HepG2 (cell line): ENCODE data around the gene FKBP1B. TPM values are rescaled to one million over a fixed set of nuclear protein-coding genes. Genes with fewer than 3 reads are reported as not detected.

ENCODE experiments used
- ATAC-seq: fragments of 200-7000 bp; cut with Tn5 transposase; 3 replicates; pipeline ENCODE4 v1.9.1; 2020; ENCODE audit warnings: mild to moderate bottlenecking, moderate library complexity
- BruUV-seq: library from RNA; stranded (reverse); fragments of 400-500 nt; replicated peaks from 2 replicates; lab custom pipeline; 2021; lab: Mats Ljungman, UMichigan
- CTCF ChIA-PET: fragments of 300-600 bp; formaldehyde crosslinking; extraction: SDS; loops from one replicate; lab custom pipeline; 2021; ENCODE audit warnings: low total read pairs, inconsistent platforms, low intra/inter-chr PET ratio; lab: Yijun Ruan, JAX
- POLR2A ChIA-PET: fragments of 350-600 bp; sonication (Branson Sonifier 250); formaldehyde crosslinking; loops from one replicate; lab custom pipeline; 2020; ENCODE audit warnings: antibody characterized with exemption, inconsistent platforms; lab: Yijun Ruan, JAX
- DNase-seq: peaks from one replicate; pipeline ENCODE4 v3.0.0-alpha.2; 2015; ENCODE audit warnings: low spot score
- FAIRE-seq: peaks from 3 replicates; lab custom pipeline; 2011; peaks lifted over from hg19 to GRCh38; lab: Jason Lieb, UNC
- H2AFZ ChIP-seq: one replicate; pipeline ENCODE4 v1.6.1; 2011; ENCODE audit warnings: low read length, inconsistent platforms
- H3K27ac ChIP-seq: fragments of 300-600 bp; 3 replicates; pipeline ENCODE4 v1.8.0; 2011; ENCODE audit warnings: mixed run types, mild to moderate bottlenecking, mixed read lengths, low read length, inconsistent platforms; ENCODE audit not compliant: insufficient read depth; ENCODE audit errors: extremely low read length
- H3K27me3 ChIP-seq, 2 experiments: fragments of 200-600 bp in 1 of 2; 2 replicates in 1 of 2; 3 replicates in 1 of 2; pipeline versions ENCODE4 v1.6.0 to v1.8.0; 2011; ENCODE audit warnings: low read length in 2 of 2, mild to moderate bottlenecking in 2 of 2, moderate library complexity in 2 of 2, inconsistent platforms in 1 of 2; ENCODE audit not compliant: insufficient read depth in 2 of 2, control insufficient read depth in 1 of 2
- H3K36me3 ChIP-seq, 2 experiments: fragments of 200-600 bp in 1 of 2; replicated peaks in 1 of 2; 2 replicates in 1 of 2; 3 replicates in 1 of 2; pipeline versions ENCODE4 v1.5.1 to v1.8.0; 2011; ENCODE audit warnings: low read length in 2 of 2, inconsistent platforms in 1 of 2; ENCODE audit not compliant: insufficient read depth in 2 of 2, control insufficient read depth in 1 of 2
- H3K4me1 ChIP-seq: 2 replicates; pipeline ENCODE4 v1.5.1; 2012; ENCODE audit warnings: low read length, inconsistent platforms; ENCODE audit not compliant: insufficient read depth
- H3K4me2 ChIP-seq: 2 replicates; pipeline ENCODE4 v1.6.0; 2011; ENCODE audit warnings: low read depth, low read length, inconsistent platforms
- H3K4me3 ChIP-seq, 3 experiments: fragments of 200-600 bp in 1 of 3; sonication (generic), shearing (Covaris generic) in 1 of 3; replicated peaks in 1 of 3; 2 replicates each; pipeline ENCODE4 v1.5.1; 2011 to 2016; ENCODE audit warnings: low read length in 3 of 3, inconsistent platforms in 2 of 3, low read depth in 2 of 3, mild to moderate bottlenecking in 2 of 3, control low read depth in 1 of 3, mixed read lengths in 1 of 3; ENCODE audit not compliant: insufficient read depth in 1 of 3
- H3K79me2 ChIP-seq: one replicate; pipeline ENCODE4 v1.6.1; 2011; ENCODE audit warnings: low read length, inconsistent platforms; ENCODE audit not compliant: insufficient read depth
- H3K9ac ChIP-seq: 2 replicates; pipeline ENCODE4 v1.6.0; 2011; ENCODE audit warnings: mild to moderate bottlenecking, low read depth, low read length, inconsistent platforms; ENCODE audit not compliant: insufficient read depth
- H3K9me3 ChIP-seq: 2 replicates; pipeline ENCODE4 v1.5.1; 2012; ENCODE audit warnings: mild to moderate bottlenecking, low read length
- H4K20me1 ChIP-seq: 2 replicates; pipeline ENCODE4 v1.6.0; 2011; ENCODE audit warnings: inconsistent platforms, mild to moderate bottlenecking, low read length, moderate library complexity; ENCODE audit not compliant: insufficient read depth
- ATF7 ChIP-seq, 2 experiments: fragments of 450-650 bp in 1 of 2; sonication (generic) in 1 of 2; formaldehyde crosslinking in 1 of 2; IDR thresholded peaks; 2 replicates each; pipeline versions ENCODE4 v1.4.0 to v1.6.1; 2016 to 2020; ENCODE audit warnings: antibody characterized with exemption in 1 of 2, mild to moderate bottlenecking in 1 of 2, missing genetic modification reagents in 1 of 2
- JUNB ChIP-seq: sonication (generic); formaldehyde crosslinking; IDR thresholded peaks from 2 replicates; pipeline ENCODE4 v1.8.0; 2022; ENCODE audit warnings: missing genetic modification reagents, mild to moderate bottlenecking, borderline replicate concordance
- PCBP1 ChIP-seq: fragments of 200-400 bp; formaldehyde crosslinking; IDR thresholded peaks from 2 replicates; pipeline ENCODE4 v1.6.1; 2017; ENCODE audit warnings: mild to moderate bottlenecking, low read depth, low read length, borderline replicate concordance
- RFXANK ChIP-seq: IDR thresholded peaks from 2 replicates; pipeline ENCODE4 v1.6.1; 2016
- ZC3H13 ChIP-seq: sonication (generic); formaldehyde crosslinking; IDR thresholded peaks from 2 replicates; pipeline ENCODE4 v1.8.1; 2023; ENCODE audit warnings: mild to moderate bottlenecking, missing genetic modification reagents, moderate library complexity
- ZNF235 ChIP-seq: sonication (generic); formaldehyde crosslinking; IDR thresholded peaks from 2 replicates; pipeline ENCODE4 v1.8.1; 2023; ENCODE audit warnings: mild to moderate bottlenecking, missing genetic modification reagents, borderline replicate concordance
- ZNF253 ChIP-seq: sonication (generic); formaldehyde crosslinking; IDR thresholded peaks from 2 replicates; pipeline ENCODE4 v1.8.0; 2022; ENCODE audit warnings: mild to moderate bottlenecking, missing genetic modification reagents, borderline replicate concordance
- ZNF282 ChIP-seq: fragments of 450-650 bp; IDR thresholded peaks from 2 replicates; pipeline ENCODE4 v1.6.1; 2018; ENCODE audit not compliant: partially characterized antibody
- WGBS: methylation state at CpG from one replicate; pipeline ENCODE4 v1.1.6; 2017; ENCODE audit warnings: low lambda C conversion rate; 5-methylcytosine and 5-hydroxymethylcytosine counted together
- in situ Hi-C: cut with HindIII; loops from 2 replicates; pipeline ENCODE4 v1.10.0; 2017; ENCODE audit warnings: low pct_unique_long_range_greater_than_20kb; ENCODE audit not compliant: extremely low pct_ligation_motif_present
- intact Hi-C: fragments of 100-400 bp; cut with micrococcal nuclease; formaldehyde crosslinking; loops from one replicate; pipeline ENCODE4 v1.10.0; 2022; ENCODE audit not compliant: unreplicated experiment
- polyA plus RNA-seq, 8 experiments: library from polyadenylated mRNA; depleted of rRNA in 3 of 8; stranded (reverse) in 7 of 8; unstranded in 1 of 8; fragments of >200 nt; fragmentation: Illumina TruSeq in 4 of 8; extraction: Trizol in 4 of 8; gene quantifications; 2 replicates each; pipeline versions ENCODE4 v1.2.1 to v1.2.3, GENCODE V29; 2011 to 2016; ENCODE audit warnings: low read depth in 4 of 8, missing spikeins in 1 of 8, mixed read lengths in 1 of 8; ENCODE audit not compliant: insufficient read depth in 1 of 8
- total RNA-seq, 5 experiments: library from RNA; depleted of rRNA; stranded (reverse); fragments of >200 nt; fragmentation: Illumina TruSeq; extraction: Trizol; gene quantifications; 2 replicates each; pipeline ENCODE4 v1.2.3, GENCODE V29; 2016; ENCODE audit warnings: low read depth in 1 of 5
- TF ChIP-seq, protein P1 (sequence below): sonication (generic); formaldehyde crosslinking; IDR thresholded peaks from 2 replicates; pipeline ENCODE4 v1.5.1; 2020; ENCODE audit warnings: mild to moderate bottlenecking, missing genetic modification reagents, moderate library complexity
- TF ChIP-seq, protein P2 (sequence below): sonication (generic); formaldehyde crosslinking; IDR thresholded peaks from 2 replicates; pipeline ENCODE4 v1.5.1; 2020; ENCODE audit warnings: missing genetic modification reagents, mild to moderate bottlenecking, borderline replicate concordance

FKBP1B gene
- total and polyA plus RNA-seq, 2 of the 13 experiments (the other 11 are each of a cell fraction or from before 2014, with no cell fraction given), result 35.2 to 96.3 TPM

DNA sequence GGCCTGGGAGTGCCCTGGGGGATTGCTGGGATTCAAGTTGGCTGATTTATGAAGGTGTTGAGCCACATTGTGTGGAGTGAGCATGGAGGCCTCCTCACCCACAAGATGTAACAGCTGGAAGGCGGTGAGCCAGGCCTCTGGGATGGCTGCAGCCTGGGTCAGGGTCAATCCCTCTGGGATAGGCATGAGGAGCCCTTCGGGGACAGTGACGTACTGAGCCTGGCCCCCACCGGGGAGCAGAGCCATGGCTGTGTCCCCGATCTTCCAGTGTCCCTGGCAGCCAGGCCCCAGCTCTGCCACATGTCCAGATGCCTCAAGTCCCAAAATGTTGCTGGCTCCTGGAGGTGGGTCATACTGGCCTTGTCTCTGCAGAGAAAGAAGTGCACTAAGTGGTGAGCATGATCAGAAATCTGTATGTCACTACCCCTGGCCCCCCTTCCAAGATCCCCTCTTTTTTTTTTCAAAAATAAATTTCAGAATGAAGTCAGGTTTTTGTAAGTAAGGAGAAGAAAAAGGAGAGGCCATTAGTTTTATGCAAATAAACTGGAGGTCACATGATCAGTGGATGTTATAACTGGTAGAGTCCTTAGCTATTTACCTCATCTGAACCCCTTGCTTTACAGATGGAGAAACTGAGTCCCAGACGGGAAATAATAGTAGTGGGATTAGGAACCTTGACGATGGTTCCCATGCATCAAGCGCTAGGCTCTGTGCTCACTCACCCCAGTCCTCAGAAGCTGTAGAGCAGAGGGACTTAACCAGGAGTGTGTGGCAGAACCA lies 33.4 kb downstream of the FKBP1B start (continued):
- TF ChIP-seq, protein P1, sequence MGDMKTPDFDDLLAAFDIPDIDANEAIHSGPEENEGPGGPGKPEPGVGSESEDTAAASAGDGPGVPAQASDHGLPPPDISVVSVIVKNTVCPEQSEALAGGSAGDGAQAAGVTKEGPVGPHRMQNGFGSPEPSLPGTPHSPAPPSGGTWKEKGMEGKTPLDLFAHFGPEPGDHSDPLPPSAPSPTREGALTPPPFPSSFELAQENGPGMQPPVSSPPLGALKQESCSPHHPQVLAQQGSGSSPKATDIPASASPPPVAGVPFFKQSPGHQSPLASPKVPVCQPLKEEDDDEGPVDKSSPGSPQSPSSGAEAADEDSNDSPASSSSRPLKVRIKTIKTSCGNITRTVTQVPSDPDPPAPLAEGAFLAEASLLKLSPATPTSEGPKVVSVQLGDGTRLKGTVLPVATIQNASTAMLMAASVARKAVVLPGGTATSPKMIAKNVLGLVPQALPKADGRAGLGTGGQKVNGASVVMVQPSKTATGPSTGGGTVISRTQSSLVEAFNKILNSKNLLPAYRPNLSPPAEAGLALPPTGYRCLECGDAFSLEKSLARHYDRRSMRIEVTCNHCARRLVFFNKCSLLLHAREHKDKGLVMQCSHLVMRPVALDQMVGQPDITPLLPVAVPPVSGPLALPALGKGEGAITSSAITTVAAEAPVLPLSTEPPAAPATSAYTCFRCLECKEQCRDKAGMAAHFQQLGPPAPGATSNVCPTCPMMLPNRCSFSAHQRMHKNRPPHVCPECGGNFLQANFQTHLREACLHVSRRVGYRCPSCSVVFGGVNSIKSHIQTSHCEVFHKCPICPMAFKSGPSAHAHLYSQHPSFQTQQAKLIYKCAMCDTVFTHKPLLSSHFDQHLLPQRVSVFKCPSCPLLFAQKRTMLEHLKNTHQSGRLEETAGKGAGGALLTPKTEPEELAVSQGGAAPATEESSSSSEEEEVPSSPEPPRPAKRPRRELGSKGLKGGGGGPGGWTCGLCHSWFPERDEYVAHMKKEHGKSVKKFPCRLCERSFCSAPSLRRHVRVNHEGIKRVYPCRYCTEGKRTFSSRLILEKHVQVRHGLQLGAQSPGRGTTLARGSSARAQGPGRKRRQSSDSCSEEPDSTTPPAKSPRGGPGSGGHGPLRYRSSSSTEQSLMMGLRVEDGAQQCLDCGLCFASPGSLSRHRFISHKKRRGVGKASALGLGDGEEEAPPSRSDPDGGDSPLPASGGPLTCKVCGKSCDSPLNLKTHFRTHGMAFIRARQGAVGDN (CRISPR knock-in tag), result peak; percentile 32
- TF ChIP-seq, all 625 proteins: peak for 5

DNA sequence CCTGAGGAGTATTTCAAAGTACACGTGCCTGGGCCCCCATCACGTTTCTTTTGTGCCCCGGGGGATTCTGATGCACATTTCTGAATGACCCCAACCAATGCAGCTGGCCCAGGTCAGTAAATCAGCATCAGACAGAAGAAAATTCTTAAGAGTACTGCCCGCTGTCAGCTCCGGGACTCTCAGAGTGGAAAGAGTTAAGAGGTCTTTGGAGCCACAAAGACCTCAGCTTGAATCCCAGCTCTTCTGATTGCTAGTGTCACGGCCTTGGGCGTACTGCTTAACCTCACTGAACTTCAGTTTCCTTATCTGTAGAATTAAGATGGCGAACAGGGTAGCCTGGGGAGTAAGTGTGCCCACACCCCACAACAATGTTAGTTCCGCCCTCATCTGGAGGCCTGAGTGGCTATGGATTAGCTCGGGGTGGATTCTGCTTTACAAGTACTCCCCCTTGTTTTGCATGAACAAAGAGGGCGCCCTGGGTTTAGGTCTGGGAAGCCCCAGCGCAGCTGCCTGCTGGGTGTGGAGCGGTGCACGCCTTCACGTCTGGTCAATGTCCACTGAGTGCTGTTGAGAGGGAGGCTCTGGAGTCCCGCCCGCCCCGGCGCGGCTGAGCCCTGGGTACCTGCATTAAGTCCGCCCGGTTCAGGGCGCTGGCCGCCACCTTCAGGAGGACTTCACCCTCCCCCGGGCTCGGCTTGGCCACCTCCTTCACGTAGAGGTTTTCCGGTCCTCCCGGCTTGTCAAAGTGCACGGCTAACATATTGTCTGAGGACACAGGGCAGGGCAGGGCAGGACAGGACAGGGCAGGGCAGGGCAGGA lies 34.2 kb downstream of the FKBP1B start:
- H3K79me2 ChIP-seq, result no peaks in the 10 kb centered on the region
- peaks cover 22% of the 10 kb centered on the region for H3K4me1 ChIP-seq
- peak overlapping the region; percentile 89 for H3K27ac ChIP-seq
- peak overlapping the region; percentile 67 to 84 (median 74) for H3K4me3 ChIP-seq
- H3K9me3 ChIP-seq, result no peaks in the 10 kb centered on the region
- ChIA-PET CTCF (interaction anchor here (0.6 to 3.5 kb wide), 6 partner anchors 40 to 157 kb away, joined by 4 to 71 read pairs (median 8); partner anchors contain the start of gene ATAD2B), POLR2A (interaction anchor here (0.6 to 3.4 kb wide), 43 partner anchors 7 to 630 kb away, joined by 3 to 99 read pairs (median 5); partner anchors contain the start of genes ATAD2B, FAM228B, ITSN2 and PFN4)
- ATAC-seq (peak; percentile 92), DNase-seq (peak; percentile 98), FAIRE-seq (peak; percentile 97)
- H3K4me2 ChIP-seq, result peak overlapping the region; percentile 91
- H3K36me3 ChIP-seq, result peaks cover 5 to 9% of the 10 kb centered on the region in 2 experiments; a peak in 3 of 5 replicates
- in situ Hi-C loops, result loop anchor here (10.0 kb wide), 1 partner anchor 81 kb away; no protein-coding TSS in a partner anchor
- WGBS, result under 1% methylated on average over 21 of the region's 30 CpGs
- peak overlapping the region; percentile 79 for H3K9ac ChIP-seq
- no peaks in the 10 kb centered on the region; a peak in 1 of 5 replicates for H3K27me3 ChIP-seq
- peak overlapping the region; percentile 69 for H2AFZ ChIP-seq
- no peaks in the 10 kb centered on the region for H4K20me1 ChIP-seq
- intact Hi-C loops, result loop anchor here (1.0 to 5.0 kb wide), 6 partner anchors 36 to 261 kb away; partner anchors contain the start of genes ATAD2B, FAM228B, PFN4 and WDCP
- TSS peak; percentile 62 for BruUV-seq
- no peak for TF ChIP-seq RFXANK (CRISPR knock-in tag)
- no peak for TF ChIP-seq JUNB (CRISPR knock-in tag)
- no peak for TF ChIP-seq ATF7 (IDR thresholded peaks at IDR 0.05)
- TF ChIP-seq ATF7 (CRISPR knock-in tag; IDR thresholded peaks at IDR 0.05), result no peak
- TF ChIP-seq, protein P2, sequence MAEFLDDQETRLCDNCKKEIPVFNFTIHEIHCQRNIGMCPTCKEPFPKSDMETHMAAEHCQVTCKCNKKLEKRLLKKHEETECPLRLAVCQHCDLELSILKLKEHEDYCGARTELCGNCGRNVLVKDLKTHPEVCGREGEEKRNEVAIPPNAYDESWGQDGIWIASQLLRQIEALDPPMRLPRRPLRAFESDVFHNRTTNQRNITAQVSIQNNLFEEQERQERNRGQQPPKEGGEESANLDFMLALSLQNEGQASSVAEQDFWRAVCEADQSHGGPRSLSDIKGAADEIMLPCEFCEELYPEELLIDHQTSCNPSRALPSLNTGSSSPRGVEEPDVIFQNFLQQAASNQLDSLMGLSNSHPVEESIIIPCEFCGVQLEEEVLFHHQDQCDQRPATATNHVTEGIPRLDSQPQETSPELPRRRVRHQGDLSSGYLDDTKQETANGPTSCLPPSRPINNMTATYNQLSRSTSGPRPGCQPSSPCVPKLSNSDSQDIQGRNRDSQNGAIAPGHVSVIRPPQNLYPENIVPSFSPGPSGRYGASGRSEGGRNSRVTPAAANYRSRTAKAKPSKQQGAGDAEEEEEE, result peak; percentile 73; the same call in 1 of the 2 replicates
- no peak; the same call in 1 of the 2 replicates for TF ChIP-seq PCBP1
- TF ChIP-seq ZC3H13, result peak; percentile 96
- no peak for TF ChIP-seq ZNF282
- no peak for TF ChIP-seq ZNF235 (CRISPR knock-in tag)
- TF ChIP-seq ZNF253 (CRISPR knock-in tag), result no peak
